ENCODE results near the gene C19orf53.
"Not testable (repeated sequence)": the region's sequence is repeated elsewhere in the genome, so short reads cannot be mapped to it uniquely, and the experiment has no call there.

The C19orf53 gene

GRCh38 chr19:13788991-13789390 lies 14.7 kb downstream of the C19orf53 start:
- Histone ChIP-seq H3K27me3 (no peaks in the 10 kb centered on the region), H3K36me3 (no peaks in the 10 kb centered on the region), H3K4me3 (ENCODE audit: low read depth, low read length) (no peak overlapping the region), H3K9me3 (no peaks in the 10 kb centered on the region), H3K4me1 (no peaks in the 10 kb centered on the region)
- DNase-seq: no peak
- no peak for TF ChIP-seq CTCF (IDR thresholded peaks at IDR 0.05; ENCODE audit: low read depth, low read length)

- H3K9me3 ChIP-seq: no peaks in the 10 kb centered on the region
- H3K36me3 ChIP-seq: no peaks in the 10 kb centered on the region
- H3K4me1 ChIP-seq: no peaks in the 10 kb centered on the region
- no peaks in the 10 kb centered on the region for H3K27me3 ChIP-seq
- no peak overlapping the region for H3K4me3 ChIP-seq (ENCODE audit: low read depth, low read length)
- TF ChIP-seq CTCF (IDR thresholded peaks at IDR 0.05; ENCODE audit: low read depth, low read length): no peak
- DNase-seq: no peak
Measured at GRCh38 chr19:13790354-13790753, 16.1 kb downstream of the C19orf53 start.

GRCh38 chr19:13793317-13793716 lies 19.1 kb downstream of the C19orf53 start:
- not testable (repeated sequence) for H3K4me1 ChIP-seq; H3K36me3 ChIP-seq; H3K27me3 ChIP-seq; DNase-seq; H3K4me3 ChIP-seq (ENCODE audit: low read depth, low read length); H3K9me3 ChIP-seq

GRCh38 chr19:13794398-13794756 lies 20.1 kb downstream of the C19orf53 start:
- H3K4me1 ChIP-seq: no peaks in the 10 kb centered on the region
- DNase-seq: peak; percentile 26
- H3K9me3 ChIP-seq: no peaks in the 10 kb centered on the region
- no peak for TF ChIP-seq CTCF (IDR thresholded peaks at IDR 0.05; ENCODE audit: low read depth, low read length)
- no peaks in the 10 kb centered on the region for H3K27me3 ChIP-seq
- H3K36me3 ChIP-seq: no peaks in the 10 kb centered on the region
- peak overlapping the region; percentile 84 for H3K4me3 ChIP-seq (ENCODE audit: low read depth, low read length)

GRCh38 chr19:13794757-13795589 lies 20.7 kb downstream of the C19orf53 start, which contains the start of gene ZSWIM4:
Gene ZSWIM4 (plus strand): TSS chr19:13795443. CDS start chr19:13795649, 206 bp downstream.
- peak within 1 kb of the TSS; percentile 84 for H3K4me3 ChIP-seq (ENCODE audit: low read depth, low read length)
- no peaks in the 10 kb centered on the region for H3K27me3 ChIP-seq
- H3K36me3 ChIP-seq: no peaks in the 10 kb centered on the region
- H3K4me1 ChIP-seq: no peaks in the 10 kb centered on the region
- H3K9me3 ChIP-seq: no peaks in the 10 kb centered on the region
- DNase-seq: peak; percentile 99
- TF ChIP-seq CTCF (IDR thresholded peaks at IDR 0.05; ENCODE audit: low read depth, low read length): no peak

GRCh38 chr19:13795595-13796300 lies 21.5 kb downstream of the C19orf53 start:
- DNase-seq: no peak
- Histone ChIP-seq H3K4me3 (ENCODE audit: low read depth, low read length) (peak overlapping the region; percentile 72), H3K4me1 (no peaks in the 10 kb centered on the region), H3K36me3 (no peaks in the 10 kb centered on the region), H3K27me3 (no peaks in the 10 kb centered on the region), H3K9me3 (no peaks in the 10 kb centered on the region)
- no peak for TF ChIP-seq CTCF (IDR thresholded peaks at IDR 0.05; ENCODE audit: low read depth, low read length)
